ENCODE data around the gene ANKS1A. TPM values are rescaled to one million over a fixed set of nuclear protein-coding genes. Genes with fewer than 3 reads are reported as not detected.

The ANKS1A gene
- total and polyA plus RNA-seq, 2 of the 4 experiments (the other 2 are of a cell fraction), result 7.2 to 7.5 TPM

- H2AFZ ChIP-seq (replicated peaks; ENCODE audit: low read length, poor library complexity), result no peak overlapping the region
- H2AK5ac ChIP-seq (ENCODE audit: low read depth, low read length), result peak overlapping the region; percentile 57; the same call in 1 of the 2 replicates
- peak overlapping the region; percentile 41 for H3K4me2 ChIP-seq (ENCODE audit: low read depth, low read length)
- peak overlapping the region; percentile 10; the same call in 1 of the 2 replicates for H3K23ac ChIP-seq (ENCODE audit: low read depth, low read length)
- peak overlapping the region; percentile 82 for H2BK5ac ChIP-seq (ENCODE audit: low read depth, low read length, poor library complexity, severe bottlenecking)
- H2AK9ac ChIP-seq (replicated peaks; ENCODE audit: low read depth, low read length, poor library complexity), result no peak overlapping the region
- in situ Hi-C loops (cut with MboI; ENCODE audit: low sequenced_read_pairs), result no loop called here
- H3K9ac ChIP-seq (ENCODE audit: low read depth, low read length), result no peak overlapping the region
- no peaks in the 10 kb centered on the region for H3K9me3 ChIP-seq (ENCODE audit: control insufficient read depth, insufficient read depth, low read length)
- dilution Hi-C loops (cut with HindIII; ENCODE audit: low sequenced_read_pairs, unreplicated experiment), result no loop called here
- peak overlapping the region; percentile 31 for H3K18ac ChIP-seq (ENCODE audit: low read depth, low read length)
- no peaks in the 10 kb centered on the region for H3K36me3 ChIP-seq (ENCODE audit: control insufficient read depth, insufficient read depth, low read length)
- peak; percentile 56 for DNase-seq
- WGBS, 2 experiments (ENCODE audit: extremely low coverage in 2 of 2, insufficient read length in 1 of 2), result no CpG with 5 or more reads among the region's 1 CpG
- H4K20me1 ChIP-seq (ENCODE audit: insufficient read depth, low read length), result no peaks in the 10 kb centered on the region
- no peak overlapping the region for H3K4me3 ChIP-seq (ENCODE audit: insufficient read depth, low read depth, low read length)
- peak overlapping the region; percentile 37 for H3K4ac ChIP-seq (ENCODE audit: low read depth, low read length)
- peak overlapping the region; percentile 13; the same call in 1 of the 2 replicates for H4K91ac ChIP-seq (ENCODE audit: insufficient read depth, low read depth, low read length)
- no peak overlapping the region for H2BK20ac ChIP-seq (ENCODE audit: low read depth, low read length)
- no peaks in the 10 kb centered on the region for H3K27me3 ChIP-seq (ENCODE audit: control insufficient read depth, insufficient read depth, low read length)
- H3K4me1 ChIP-seq (ENCODE audit: control insufficient read depth, insufficient read depth, low read length), result peaks cover 29% of the 10 kb centered on the region
- H3K56ac ChIP-seq (ENCODE audit: extremely low read depth, insufficient read depth, low read length), result no peak overlapping the region; the same call in 1 of the 2 replicates
- intact Hi-C loops (cut with micrococcal nuclease), result loop anchor here (5.0 kb wide), 1 partner anchor 36 kb away; no protein-coding TSS in a partner anchor
- peaks cover 6 to 11% of the 10 kb centered on the region in 2 experiments; a peak in 3 of 4 replicates for H3K79me1 ChIP-seq (ENCODE audit: low read depth in 1 of 2, low read length in 2 of 2)
- H3K9me1 ChIP-seq (ENCODE audit: insufficient read depth, low read length), result peaks cover 19% of the 10 kb centered on the region
- POLR2A ChIA-PET (ENCODE audit: unreplicated experiment), result interaction anchor here (0.6 kb wide), 2 partner anchors 205 to 1786 kb away, joined by 3 to 5 read pairs; no protein-coding TSS in a partner anchor
- H2BK15ac ChIP-seq (ENCODE audit: low read depth, low read length), result peak overlapping the region; percentile 24; the same call in 1 of the 3 replicates
- CTCF ChIA-PET, result interaction anchor here (1.3 kb wide), 1 partner anchor 124 kb away, joined by 3 read pairs; no protein-coding TSS in a partner anchor
- peak overlapping the region; percentile 56; the same call in 1 of the 2 replicates for H3K14ac ChIP-seq (replicated peaks; ENCODE audit: low read depth, low read length)
- H3K27ac ChIP-seq (ENCODE audit: insufficient read depth, low read length), result peak overlapping the region; percentile 58; the same call in 1 of the 2 replicates
- peak overlapping the region in 1 of 2 experiments; percentile 78; a peak in 2 of 4 replicates for H4K8ac ChIP-seq (ENCODE audit: low read depth in 2 of 2, low read length in 2 of 2)
- ATAC-seq (ENCODE audit: low read depth), result peak; percentile 7
- TF ChIP-seq POLR2A (IDR thresholded peaks at IDR 0.05; ENCODE audit: low read depth, low read length) (no peak), MAFK (IDR thresholded peaks at IDR 0.05; ENCODE audit: low read depth, low read length) (no peak), CTCF (conservative IDR thresholded peaks at IDR 0.05; ENCODE audit: low read depth, low read length) (no peak), ELK1 (IDR thresholded peaks at IDR 0.05; ENCODE audit: borderline replicate concordance, low read depth, low read length) (no peak), USF2 (IDR thresholded peaks at IDR 0.05; ENCODE audit: low read depth, low read length) (no peak), RAD21 (IDR thresholded peaks at IDR 0.05; ENCODE audit: low read length) (no peak), CEBPB (IDR thresholded peaks at IDR 0.05; ENCODE audit: low read depth, low read length) (no peak), FOS (IDR thresholded peaks at IDR 0.05; ENCODE audit: low read depth, low read length) (no peak), RCOR1 (IDR thresholded peaks at IDR 0.05; ENCODE audit: insufficient replicate concordance, low read length) (no peak), RFX5 (IDR thresholded peaks at IDR 0.05; ENCODE audit: low read depth, low read length) (no peak), MAZ (IDR thresholded peaks at IDR 0.05; ENCODE audit: borderline replicate concordance, low read depth, low read length) (no peak)
- no TSS peak for BruUV-seq (replicated peaks)
- H2BK120ac ChIP-seq (ENCODE audit: low read depth, low read length), result 0 out of 2 replicates have a peak overlapping the region, but pooled peaks have one; percentile 13
- peak overlapping the region; percentile 23; the same call in 1 of the 2 replicates for H4K5ac ChIP-seq (ENCODE audit: low read depth, low read length)
Observed at GRCh38 chr6:35015996-35016395, 126.9 kb downstream of the ANKS1A start.

Data from IMR-90 (cell line).